ENCODE data around the gene CELSR1.

CELSR1 gene

DNA sequence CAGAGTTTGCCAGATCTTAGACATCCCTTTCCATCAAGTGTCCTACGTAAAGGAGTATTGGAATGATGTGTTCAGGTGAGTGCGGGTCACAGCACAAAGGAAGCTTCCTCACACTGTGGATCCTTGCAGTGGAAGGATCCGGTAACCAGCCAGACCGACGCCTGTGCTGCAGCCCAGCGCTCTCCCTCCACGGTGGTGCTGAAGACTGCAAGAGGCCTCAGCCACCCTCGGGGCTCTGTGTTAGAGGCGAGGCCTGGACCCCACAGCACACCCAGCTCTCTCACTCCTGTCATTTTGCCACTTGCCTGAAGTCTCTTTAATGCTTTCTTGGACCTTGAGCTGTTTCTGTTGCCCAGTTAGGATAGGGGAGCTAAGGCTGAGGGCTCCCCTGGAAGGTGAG, 199.6 kb downstream of the CELSR1 start:
- TF ChIP-seq, protein P1, sequence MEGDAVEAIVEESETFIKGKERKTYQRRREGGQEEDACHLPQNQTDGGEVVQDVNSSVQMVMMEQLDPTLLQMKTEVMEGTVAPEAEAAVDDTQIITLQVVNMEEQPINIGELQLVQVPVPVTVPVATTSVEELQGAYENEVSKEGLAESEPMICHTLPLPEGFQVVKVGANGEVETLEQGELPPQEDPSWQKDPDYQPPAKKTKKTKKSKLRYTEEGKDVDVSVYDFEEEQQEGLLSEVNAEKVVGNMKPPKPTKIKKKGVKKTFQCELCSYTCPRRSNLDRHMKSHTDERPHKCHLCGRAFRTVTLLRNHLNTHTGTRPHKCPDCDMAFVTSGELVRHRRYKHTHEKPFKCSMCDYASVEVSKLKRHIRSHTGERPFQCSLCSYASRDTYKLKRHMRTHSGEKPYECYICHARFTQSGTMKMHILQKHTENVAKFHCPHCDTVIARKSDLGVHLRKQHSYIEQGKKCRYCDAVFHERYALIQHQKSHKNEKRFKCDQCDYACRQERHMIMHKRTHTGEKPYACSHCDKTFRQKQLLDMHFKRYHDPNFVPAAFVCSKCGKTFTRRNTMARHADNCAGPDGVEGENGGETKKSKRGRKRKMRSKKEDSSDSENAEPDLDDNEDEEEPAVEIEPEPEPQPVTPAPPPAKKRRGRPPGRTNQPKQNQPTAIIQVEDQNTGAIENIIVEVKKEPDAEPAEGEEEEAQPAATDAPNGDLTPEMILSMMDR (conservative IDR thresholded peaks at IDR 0.05; ENCODE audit: control insufficient read depth, insufficient read depth, low read depth, low read length): no peak
- DNase-seq (ENCODE audit: low read depth): no peak
- H3K4me3 ChIP-seq (ENCODE audit: control insufficient read depth, low read depth, low read length): no peak overlapping the region

DNA sequence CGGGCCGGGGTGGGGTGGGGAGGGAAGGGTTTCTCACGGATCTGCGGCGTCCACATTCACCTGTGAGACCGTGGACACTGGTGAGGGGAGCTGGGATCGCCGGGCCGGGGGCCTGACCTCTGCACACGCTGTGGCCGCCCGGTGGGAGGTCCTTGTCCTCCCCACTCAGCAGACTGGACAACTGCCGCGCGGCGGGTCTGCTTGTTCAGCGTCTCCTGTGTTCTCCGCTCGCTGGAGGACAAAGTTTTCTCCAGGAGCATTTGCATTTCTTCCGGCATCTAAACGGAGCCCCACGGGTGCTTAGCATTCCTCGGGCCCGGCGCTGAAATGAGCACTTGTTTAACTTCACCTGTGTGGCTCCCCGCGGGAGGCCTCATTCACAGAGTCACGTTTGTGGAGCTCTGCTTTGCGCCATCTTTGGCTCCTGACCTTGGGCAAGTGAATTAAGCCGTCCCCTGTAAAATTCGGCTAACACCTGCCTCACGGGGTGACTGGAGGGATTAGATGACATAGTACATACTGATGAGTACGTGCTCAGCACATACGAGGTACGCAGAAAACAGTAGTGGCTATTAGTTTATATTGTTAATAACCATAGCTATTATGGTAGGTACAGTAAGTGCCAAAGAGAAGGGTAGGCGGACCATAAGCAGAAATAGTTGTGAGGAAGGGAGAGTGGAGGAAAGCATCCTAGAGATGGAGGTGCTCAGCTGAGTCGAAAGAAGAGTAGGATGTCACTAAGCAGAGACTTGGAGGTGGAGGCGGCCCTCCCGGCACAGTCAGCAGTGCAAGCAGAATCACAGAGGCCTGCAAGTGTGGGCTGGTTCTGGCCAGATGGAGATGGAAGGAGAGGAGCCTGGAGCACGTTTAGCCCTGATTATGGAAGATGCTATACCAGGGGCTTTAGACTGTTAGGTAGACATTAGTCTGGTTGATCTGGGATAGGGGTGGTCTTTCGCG, 201.0 kb downstream of the CELSR1 start:
- no peak for DNase-seq (ENCODE audit: low read depth)
- peak overlapping the region; percentile 83 for H3K4me3 ChIP-seq (ENCODE audit: control insufficient read depth, low read depth, low read length)
- TF ChIP-seq, protein P1 (conservative IDR thresholded peaks at IDR 0.05; ENCODE audit: control insufficient read depth, insufficient read depth, low read depth, low read length): no peak

DNA sequence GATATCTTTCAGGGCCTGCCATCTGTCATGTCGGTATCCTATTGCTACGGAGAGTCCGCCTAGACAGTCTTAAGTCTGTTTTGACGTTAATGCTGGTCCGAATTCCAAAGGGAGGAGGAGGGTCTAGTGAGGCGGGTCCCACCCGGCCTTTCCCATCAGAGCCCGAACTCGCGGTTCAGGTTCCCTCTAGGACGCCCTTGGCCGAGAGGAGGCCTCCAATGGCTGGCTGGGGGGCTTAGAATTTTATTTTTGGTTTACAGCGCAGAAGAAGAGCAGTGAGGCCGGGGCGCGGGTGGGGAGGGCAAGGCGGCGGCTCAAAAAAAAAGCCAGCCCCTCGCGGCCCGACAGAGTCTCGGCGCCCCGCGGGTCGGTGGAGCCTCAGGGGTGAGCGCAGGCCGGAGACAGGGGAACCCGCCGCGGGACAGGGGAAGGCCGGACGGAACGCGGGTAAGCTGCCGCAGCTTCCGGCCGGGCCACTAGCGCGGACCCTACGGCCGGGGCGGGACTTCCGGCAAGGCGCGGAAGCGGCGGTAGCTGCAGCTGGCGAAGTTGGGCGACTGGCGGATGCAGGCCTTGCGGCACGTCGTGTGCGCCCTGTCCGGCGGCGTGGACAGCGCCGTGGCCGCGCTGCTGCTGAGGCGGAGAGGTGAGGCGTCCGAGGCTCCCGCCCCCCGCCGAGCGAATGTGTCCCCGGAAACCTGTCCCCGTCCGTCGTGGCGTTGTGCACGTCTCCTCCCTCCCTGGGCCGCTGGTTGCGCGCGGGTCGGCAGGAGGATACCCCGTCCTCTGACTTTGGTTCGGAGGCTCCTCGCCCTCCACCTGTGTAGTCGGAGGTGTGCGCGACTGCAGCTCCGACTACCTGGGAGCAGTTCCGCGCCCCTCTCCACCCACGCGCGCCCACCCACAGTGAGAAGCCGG, 202.0 kb downstream of the CELSR1 start, which contains the start of gene TRMU:
TRMU (plus strand) TSS at position 514 of the 918 bp plus-strand sequence; CDS start at position 565, 51 bp downstream.
- peak within 1 kb of the TSS; percentile 83 for H3K4me3 ChIP-seq (ENCODE audit: control insufficient read depth, low read depth, low read length)
- TF ChIP-seq, protein P1 (conservative IDR thresholded peaks at IDR 0.05; ENCODE audit: control insufficient read depth, insufficient read depth, low read depth, low read length): no peak
- peak; percentile 78 for DNase-seq (ENCODE audit: low read depth)

DNA sequence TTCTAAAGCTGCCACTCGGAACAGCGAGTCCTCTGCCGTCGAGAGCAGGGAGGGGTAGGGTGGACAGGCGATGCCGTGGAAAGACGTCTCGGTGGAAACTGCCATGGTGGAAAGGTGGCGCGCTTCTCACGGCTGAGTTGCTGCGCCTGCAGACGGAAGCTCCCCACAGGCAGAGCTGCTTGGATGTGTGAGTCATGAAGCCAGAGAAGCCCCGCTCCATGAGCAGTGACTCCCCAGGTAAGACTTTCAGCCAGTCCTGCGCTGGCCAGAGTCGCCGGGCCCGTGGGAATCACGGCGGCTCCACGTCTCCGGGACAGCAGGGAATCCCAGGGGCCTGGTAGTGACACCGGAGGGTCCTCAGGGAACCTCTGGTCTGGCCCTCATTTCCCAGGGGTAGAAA, 205.9 kb downstream of the CELSR1 start:
- TF ChIP-seq, protein P1 (conservative IDR thresholded peaks at IDR 0.05; ENCODE audit: control insufficient read depth, insufficient read depth, low read depth, low read length): no peak
- H3K4me3 ChIP-seq (ENCODE audit: control insufficient read depth, low read depth, low read length): no peak overlapping the region
- no peak for DNase-seq (ENCODE audit: low read depth)

DNA sequence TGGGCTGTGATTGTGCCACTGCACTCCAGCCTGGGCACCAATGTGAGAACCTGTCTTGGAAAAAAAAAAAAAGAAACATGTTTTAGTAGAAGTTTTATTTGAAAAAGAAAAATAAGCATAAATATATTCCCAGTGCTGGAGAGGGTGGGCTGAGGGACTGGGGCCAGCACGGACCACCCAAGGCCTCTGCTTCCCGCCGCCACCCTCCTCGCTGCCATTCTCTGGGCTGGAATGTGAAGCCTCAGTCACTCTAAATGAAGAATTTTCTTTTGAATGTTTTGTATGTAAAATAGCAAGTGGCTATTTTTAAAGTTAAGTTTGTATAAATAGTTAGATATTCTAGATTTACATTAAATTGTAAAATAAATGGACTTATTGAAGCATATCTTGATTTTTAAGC, 207.0 kb downstream of the CELSR1 start:
- no peak overlapping the region for H3K4me3 ChIP-seq (ENCODE audit: control insufficient read depth, low read depth, low read length)
- TF ChIP-seq, protein P1 (conservative IDR thresholded peaks at IDR 0.05; ENCODE audit: control insufficient read depth, insufficient read depth, low read depth, low read length): no peak
- DNase-seq (ENCODE audit: low read depth): no peak

DNA sequence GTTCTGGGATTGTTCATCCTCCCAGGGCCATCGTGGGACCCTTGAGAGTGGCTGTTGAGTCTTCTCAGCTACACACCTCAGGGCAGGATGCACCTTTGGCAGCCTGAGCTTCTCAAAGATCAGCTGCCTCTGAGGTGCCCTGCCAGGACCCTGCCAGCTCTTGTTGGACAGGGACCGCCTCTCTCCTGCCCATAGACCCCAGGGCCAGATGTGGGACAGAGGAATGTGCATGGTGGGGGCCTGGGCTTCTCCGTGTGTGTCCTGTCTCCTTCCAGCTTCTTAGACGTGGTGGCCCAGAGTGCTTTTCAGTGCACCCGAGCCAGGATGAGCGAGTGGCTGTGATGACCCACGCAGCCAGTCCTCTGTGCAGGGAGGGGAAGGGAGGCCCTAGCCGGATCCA, 207.8 kb downstream of the CELSR1 start:
- H3K4me3 ChIP-seq (ENCODE audit: control insufficient read depth, low read depth, low read length): no peak overlapping the region
- TF ChIP-seq, protein P1 (conservative IDR thresholded peaks at IDR 0.05; ENCODE audit: control insufficient read depth, insufficient read depth, low read depth, low read length): no peak
- no peak for DNase-seq (ENCODE audit: low read depth)
